Measurements from ENCODE around the gene SETD3.

The SETD3 gene

DNA sequence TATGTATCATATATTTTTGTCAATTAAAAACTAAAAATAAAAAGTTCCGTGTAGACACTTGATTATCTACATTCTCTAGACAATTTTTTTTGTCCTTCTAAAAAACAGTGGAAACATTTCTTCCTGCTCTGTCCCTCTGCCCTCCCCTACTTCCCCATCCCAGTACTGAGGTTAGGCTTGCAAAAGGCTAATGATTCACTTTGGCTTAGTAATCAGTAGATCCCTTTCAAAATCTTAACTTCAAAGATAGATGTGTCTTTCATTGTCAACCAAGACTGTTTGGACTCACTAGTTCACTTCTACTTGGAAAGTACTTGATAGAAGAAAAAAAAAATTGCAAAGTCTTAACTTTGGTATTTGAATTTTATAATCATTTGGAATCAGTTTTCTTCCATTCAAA is 3.8 kb downstream of the SETD3 start:
- TF ChIP-seq SIN3A (IDR thresholded peaks at IDR 0.05; ENCODE audit: borderline replicate concordance, insufficient read depth, low read length): no peak
- TF ChIP-seq, protein P1, sequence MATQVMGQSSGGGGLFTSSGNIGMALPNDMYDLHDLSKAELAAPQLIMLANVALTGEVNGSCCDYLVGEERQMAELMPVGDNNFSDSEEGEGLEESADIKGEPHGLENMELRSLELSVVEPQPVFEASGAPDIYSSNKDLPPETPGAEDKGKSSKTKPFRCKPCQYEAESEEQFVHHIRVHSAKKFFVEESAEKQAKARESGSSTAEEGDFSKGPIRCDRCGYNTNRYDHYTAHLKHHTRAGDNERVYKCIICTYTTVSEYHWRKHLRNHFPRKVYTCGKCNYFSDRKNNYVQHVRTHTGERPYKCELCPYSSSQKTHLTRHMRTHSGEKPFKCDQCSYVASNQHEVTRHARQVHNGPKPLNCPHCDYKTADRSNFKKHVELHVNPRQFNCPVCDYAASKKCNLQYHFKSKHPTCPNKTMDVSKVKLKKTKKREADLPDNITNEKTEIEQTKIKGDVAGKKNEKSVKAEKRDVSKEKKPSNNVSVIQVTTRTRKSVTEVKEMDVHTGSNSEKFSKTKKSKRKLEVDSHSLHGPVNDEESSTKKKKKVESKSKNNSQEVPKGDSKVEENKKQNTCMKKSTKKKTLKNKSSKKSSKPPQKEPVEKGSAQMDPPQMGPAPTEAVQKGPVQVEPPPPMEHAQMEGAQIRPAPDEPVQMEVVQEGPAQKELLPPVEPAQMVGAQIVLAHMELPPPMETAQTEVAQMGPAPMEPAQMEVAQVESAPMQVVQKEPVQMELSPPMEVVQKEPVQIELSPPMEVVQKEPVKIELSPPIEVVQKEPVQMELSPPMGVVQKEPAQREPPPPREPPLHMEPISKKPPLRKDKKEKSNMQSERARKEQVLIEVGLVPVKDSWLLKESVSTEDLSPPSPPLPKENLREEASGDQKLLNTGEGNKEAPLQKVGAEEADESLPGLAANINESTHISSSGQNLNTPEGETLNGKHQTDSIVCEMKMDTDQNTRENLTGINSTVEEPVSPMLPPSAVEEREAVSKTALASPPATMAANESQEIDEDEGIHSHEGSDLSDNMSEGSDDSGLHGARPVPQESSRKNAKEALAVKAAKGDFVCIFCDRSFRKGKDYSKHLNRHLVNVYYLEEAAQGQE (IDR thresholded peaks at IDR 0.05; ENCODE audit: insufficient read depth in 1 of 2, low read depth in 2 of 2, low read length in 2 of 2): no peak

DNA sequence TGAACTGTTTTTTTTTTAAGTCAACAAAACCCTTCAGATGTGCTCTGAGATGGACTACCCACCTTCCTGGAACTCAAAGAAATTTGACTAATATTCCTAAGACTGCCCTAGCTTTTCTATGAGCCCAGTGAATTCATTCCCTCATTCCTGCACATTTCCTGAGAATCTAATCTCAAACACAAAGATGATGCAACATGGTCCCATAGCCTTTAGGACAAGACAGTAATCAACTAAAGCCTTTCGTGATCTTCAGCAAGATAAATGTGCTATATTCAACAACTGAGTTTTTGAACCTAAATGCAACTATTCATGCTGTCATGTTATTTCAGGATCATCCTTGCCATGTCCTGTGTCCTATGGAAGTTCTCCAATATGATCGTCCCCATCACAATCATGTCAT is 5.0 kb downstream of the SETD3 start:
- no peak for TF ChIP-seq FOXP2 (optimal IDR thresholded peaks at IDR 0.05; ENCODE audit: borderline replicate concordance, extremely low read depth, extremely low read length, insufficient read depth)
- no peak for TF ChIP-seq TAF1 (IDR thresholded peaks at IDR 0.05; ENCODE audit: borderline replicate concordance, insufficient read depth, low read length)
- TF ChIP-seq SIN3A (IDR thresholded peaks at IDR 0.05; ENCODE audit: borderline replicate concordance, insufficient read depth, low read length): no peak
- TF ChIP-seq, protein P1 (IDR thresholded peaks at IDR 0.05; ENCODE audit: insufficient read depth in 1 of 2, low read depth in 2 of 2, low read length in 2 of 2): no peak
- no peak for TF ChIP-seq POLR2AphosphoS5 (IDR thresholded peaks at IDR 0.05; ENCODE audit: low read depth, low read length)

GRCh38 chr14:99475179-99475578 is 5.5 kb downstream of the SETD3 start:
- TF ChIP-seq TAF1 (IDR thresholded peaks at IDR 0.05; ENCODE audit: borderline replicate concordance, insufficient read depth, low read length): no peak
- TF ChIP-seq POLR2AphosphoS5 (IDR thresholded peaks at IDR 0.05; ENCODE audit: low read depth, low read length): no peak
- TF ChIP-seq, protein P1 (IDR thresholded peaks at IDR 0.05; ENCODE audit: insufficient read depth in 1 of 2, low read depth in 2 of 2, low read length in 2 of 2): no peak
- TF ChIP-seq FOXP2 (optimal IDR thresholded peaks at IDR 0.05; ENCODE audit: borderline replicate concordance, extremely low read depth, extremely low read length, insufficient read depth): no peak
- no peak for TF ChIP-seq SIN3A (IDR thresholded peaks at IDR 0.05; ENCODE audit: borderline replicate concordance, insufficient read depth, low read length)

- TF ChIP-seq SIN3A (IDR thresholded peaks at IDR 0.05; ENCODE audit: borderline replicate concordance, insufficient read depth, low read length) (no peak), FOXP2 (optimal IDR thresholded peaks at IDR 0.05; ENCODE audit: borderline replicate concordance, extremely low read depth, extremely low read length, insufficient read depth) (no peak), TAF1 (IDR thresholded peaks at IDR 0.05; ENCODE audit: borderline replicate concordance, insufficient read depth, low read length) (no peak), POLR2AphosphoS5 (IDR thresholded peaks at IDR 0.05; ENCODE audit: low read depth, low read length) (no peak)
- TF ChIP-seq, protein P1 (IDR thresholded peaks at IDR 0.05; ENCODE audit: insufficient read depth in 1 of 2, low read depth in 2 of 2, low read length in 2 of 2): no peak
Observed at GRCh38 chr14:99473458-99473857, 7.2 kb downstream of the SETD3 start.

GRCh38 chr14:99472937-99473336 is 7.7 kb downstream of the SETD3 start:
- TF ChIP-seq SIN3A (IDR thresholded peaks at IDR 0.05; ENCODE audit: borderline replicate concordance, insufficient read depth, low read length): no peak
- no peak for TF ChIP-seq FOXP2 (optimal IDR thresholded peaks at IDR 0.05; ENCODE audit: borderline replicate concordance, extremely low read depth, extremely low read length, insufficient read depth)
- no peak for TF ChIP-seq POLR2AphosphoS5 (IDR thresholded peaks at IDR 0.05; ENCODE audit: low read depth, low read length)

Data from PFSK-1 (cell line).